Breast epithelium (tissue), 3 donors: ENCODE data around the gene LDLRAP1.

Experiments
- POLR2A ChIP-seq: fragments of 450-650 bp; IDR thresholded peaks from one replicate; pipeline ENCODE4 v1.6.1; 2016; ENCODE audit warnings: antibody characterized with exemption, mild to moderate bottlenecking, moderate library complexity
- POLR2AphosphoS5 ChIP-seq, 3 donors: sonication (generic); formaldehyde crosslinking; IDR thresholded peaks; one replicate each; pipeline ENCODE4 v1.6.1; 2017; ENCODE audit warnings: antibody characterized with exemption in 3 of 3
- TF ChIP-seq, protein P1 (sequence below), 3 donors: fragments of 450-650 bp; IDR thresholded peaks; one replicate each; pipeline ENCODE4 v1.5.1; 2016 to 2017; ENCODE audit warnings: antibody characterized with exemption in 3 of 3, mild to moderate bottlenecking in 3 of 3, moderate library complexity in 3 of 3

DNA sequence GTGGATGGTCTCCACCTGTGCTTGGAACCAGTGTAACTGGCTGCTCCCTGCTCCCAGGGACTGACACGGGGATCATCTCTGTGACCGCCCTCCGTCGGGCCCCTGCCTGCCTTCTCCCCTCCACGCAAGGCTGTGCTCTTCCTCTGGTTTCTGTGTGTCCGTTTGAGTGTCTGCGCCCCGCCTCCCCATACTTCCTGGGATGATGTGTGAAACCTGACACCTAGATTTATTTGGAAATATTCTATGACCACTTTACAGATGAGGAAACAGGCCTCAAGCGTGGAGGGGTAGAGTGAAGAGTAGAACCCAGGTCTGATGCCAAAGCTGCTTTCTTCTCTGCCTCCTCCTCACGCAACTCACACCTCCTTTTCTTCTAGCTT is 24.3 kb downstream of the LDLRAP1 start:
- TF ChIP-seq, protein P1, sequence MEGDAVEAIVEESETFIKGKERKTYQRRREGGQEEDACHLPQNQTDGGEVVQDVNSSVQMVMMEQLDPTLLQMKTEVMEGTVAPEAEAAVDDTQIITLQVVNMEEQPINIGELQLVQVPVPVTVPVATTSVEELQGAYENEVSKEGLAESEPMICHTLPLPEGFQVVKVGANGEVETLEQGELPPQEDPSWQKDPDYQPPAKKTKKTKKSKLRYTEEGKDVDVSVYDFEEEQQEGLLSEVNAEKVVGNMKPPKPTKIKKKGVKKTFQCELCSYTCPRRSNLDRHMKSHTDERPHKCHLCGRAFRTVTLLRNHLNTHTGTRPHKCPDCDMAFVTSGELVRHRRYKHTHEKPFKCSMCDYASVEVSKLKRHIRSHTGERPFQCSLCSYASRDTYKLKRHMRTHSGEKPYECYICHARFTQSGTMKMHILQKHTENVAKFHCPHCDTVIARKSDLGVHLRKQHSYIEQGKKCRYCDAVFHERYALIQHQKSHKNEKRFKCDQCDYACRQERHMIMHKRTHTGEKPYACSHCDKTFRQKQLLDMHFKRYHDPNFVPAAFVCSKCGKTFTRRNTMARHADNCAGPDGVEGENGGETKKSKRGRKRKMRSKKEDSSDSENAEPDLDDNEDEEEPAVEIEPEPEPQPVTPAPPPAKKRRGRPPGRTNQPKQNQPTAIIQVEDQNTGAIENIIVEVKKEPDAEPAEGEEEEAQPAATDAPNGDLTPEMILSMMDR (IDR thresholded peaks at IDR 0.05) = no peak
- TF ChIP-seq POLR2A (no peak), POLR2AphosphoS5 (IDR thresholded peaks at IDR 0.05) (no peak)
